ENCODE measurements around the gene ACSM4. TPM values are rescaled to one million over a fixed set of nuclear protein-coding genes. Genes with fewer than 3 reads are reported as not detected.

ACSM4 gene
- total and polyA plus RNA-seq, 2 of the 8 experiments (the other 6 are each of a cell fraction or from before 2014, with no cell fraction given) = not detected

GRCh38 chr12:7373226-7373625 lies 69.4 kb downstream of the ACSM4 start:
- Histone ChIP-seq H3K23me2 (ENCODE audit: low read depth, low read length) (no peaks in the 10 kb centered on the region; the same call in 1 of the 2 replicates), H3K14ac (ENCODE audit: insufficient read length) (no peak overlapping the region), H4K91ac (replicated peaks; ENCODE audit: insufficient read length, low read length) (no peak overlapping the region), H3K23ac (ENCODE audit: insufficient read length) (no peak overlapping the region), H4K20me1 (replicated peaks in 1 of 2; ENCODE audit: control insufficient read depth in 1 of 2, insufficient read depth in 2 of 2, low read length in 2 of 2) (no peaks in the 10 kb centered on the region), H3K9me3 (ENCODE audit: insufficient read depth in 2 of 2, low read depth in 1 of 2, low read length in 1 of 2) (no peaks in the 10 kb centered on the region; a peak in 1 of 4 replicates), H2BK120ac (replicated peaks; ENCODE audit: low read depth, low read length) (no peak overlapping the region), H3K27ac (ENCODE audit: low read depth, low read length) (no peak overlapping the region), H3K4me1 (replicated peaks in 1 of 4; ENCODE audit: control insufficient read depth in 3 of 4, insufficient read depth in 4 of 4, low read length in 3 of 4) (no peaks in the 10 kb centered on the region), H2BK5ac (ENCODE audit: low read depth, low read length) (no peak overlapping the region), H2AFZ (ENCODE audit: low read length) (no peak overlapping the region), H3K4ac (replicated peaks; ENCODE audit: insufficient read length, low read depth, low read length) (no peak overlapping the region), H3K18ac (ENCODE audit: extremely low read depth, low read length) (no peak overlapping the region), H2BK15ac (ENCODE audit: low read length) (no peak overlapping the region), H2BK20ac (ENCODE audit: low read length) (no peak overlapping the region), H3K79me2 (ENCODE audit: control insufficient read depth in 1 of 2, insufficient read depth in 2 of 2, low read length in 2 of 2) (no peaks in the 10 kb centered on the region), H2AK5ac (ENCODE audit: low read depth, low read length) (no peak overlapping the region), H3K36me3 (ENCODE audit: control insufficient read depth in 2 of 4, insufficient read depth in 4 of 4, low read length in 3 of 4) (no peaks in the 10 kb centered on the region), H3K9ac (replicated peaks in 1 of 4; ENCODE audit: extremely low read depth in 1 of 4, low read depth in 3 of 4, low read length in 3 of 4) (no peak overlapping the region), H3K79me1 (ENCODE audit: low read depth, low read length) (no peaks in the 10 kb centered on the region), H2BK12ac (ENCODE audit: low read depth, low read length) (no peak overlapping the region), H3K27me3 (replicated peaks in 1 of 4; ENCODE audit: control insufficient read depth in 3 of 4, extremely low read depth in 1 of 4, insufficient read depth in 3 of 4, low read length in 3 of 4) (no peaks in the 10 kb centered on the region), H4K5ac (ENCODE audit: insufficient read length, low read depth, low read length) (no peak overlapping the region), H4K8ac (ENCODE audit: extremely low read depth, insufficient read depth, low read length) (no peak overlapping the region), H3K4me2 (ENCODE audit: insufficient read depth in 1 of 2, low read depth in 2 of 2, low read length in 2 of 2) (no peak overlapping the region), H3K56ac (replicated peaks; ENCODE audit: insufficient read length, low read depth, low read length) (no peak overlapping the region), H3K4me3 (ENCODE audit: extremely low read depth in 1 of 4, insufficient read depth in 2 of 4, low read depth in 3 of 4, low read length in 4 of 4) (no peak overlapping the region)
- WGBS, 2 experiments (ENCODE audit: extremely low coverage in 1 of 2, insufficient coverage in 1 of 2, insufficient read length in 1 of 2, insufficient replicate concordance in 2 of 2, low coverage in 1 of 2, low lambda C conversion rate in 2 of 2, missing lambda C conversion rate in 1 of 2) = 87% methylated on average over 6 of the region's 6 CpGs; no CpG with 5 or more reads in 1 of the 2 experiments
- ChIA-PET CTCF (ENCODE audit: partially characterized antibody) (interaction anchor here (0.7 to 1.6 kb wide), 6 partner anchors 8 to 269 kb away, joined by 3 to 8 read pairs (median 4); no protein-coding TSS in a partner anchor), POLR2A (ENCODE audit: partially characterized antibody) (no interaction called here)
- FAIRE-seq (no peak), DNase-seq (ENCODE audit: low read depth in 1 of 2, low spot score in 2 of 2) (no peak)
- TF ChIP-seq SRF (IDR thresholded peaks at IDR 0.05; ENCODE audit: low read depth, low read length) (no peak), CBX8 (IDR thresholded peaks at IDR 0.05; ENCODE audit: borderline replicate concordance, low read depth, low read length) (no peak), CHD2 (IDR thresholded peaks at IDR 0.05; ENCODE audit: low read length) (no peak), JUN (IDR thresholded peaks at IDR 0.05; ENCODE audit: low read depth, low read length) (no peak), TCF12 (IDR thresholded peaks at IDR 0.05; ENCODE audit: low read depth, low read length) (no peak)

Data from H1 (cell line).